SK-N-SH treated with all-trans-retinoic acid at 6 μM for 48 hours (cell line): Measurements from ENCODE around the gene MMD.
A peak's percentile ranks its signal among the peaks of the same experiment; 100 is the strongest.

ENCODE experiments used
- ATAC-seq: fragments of 200-7000 bp; cut with Tn5 transposase; 3 replicates; pipeline ENCODE4 v1.9.1; 2020; ENCODE audit warnings: mild to moderate bottlenecking, moderate library complexity
- ARNTL ChIP-seq: fragments of 450-650 bp; formaldehyde crosslinking; IDR thresholded peaks from 2 replicates; pipeline ENCODE4 v1.5.0; 2020; ENCODE audit warnings: low read depth, mild to moderate bottlenecking, moderate library complexity, borderline replicate concordance
- BACH2 ChIP-seq: fragments of 250-450 bp; sonication (Bioruptor Pico); IDR thresholded peaks from 2 replicates; pipeline ENCODE4 v1.9.0; 2021; ENCODE audit warnings: mild to moderate bottlenecking, borderline replicate concordance
- CSDC2 ChIP-seq: fragments of 250-450 bp; sonication (Bioruptor Pico); IDR thresholded peaks from 2 replicates; pipeline ENCODE4 v1.5.0; 2020; ENCODE audit warnings: mild to moderate bottlenecking, moderate library complexity
- ESRRG ChIP-seq: fragments of 250-450 bp; sonication (Bioruptor Pico); IDR thresholded peaks from 2 replicates; pipeline ENCODE4 v1.6.1; 2021; ENCODE audit warnings: mild to moderate bottlenecking
- GLIS3 ChIP-seq: fragments of 250-450 bp; sonication (Bioruptor Pico); IDR thresholded peaks from 2 replicates; pipeline ENCODE4 v1.5.0; 2020; ENCODE audit warnings: mild to moderate bottlenecking, moderate library complexity
- OSR1 ChIP-seq: fragments of 250-450 bp; sonication (Bioruptor Pico); IDR thresholded peaks from 2 replicates; pipeline ENCODE4 v1.8.0; 2022; ENCODE audit warnings: moderate library complexity, mild to moderate bottlenecking, inconsistent platforms
- PPARA ChIP-seq: fragments of 250-450 bp; sonication (Bioruptor Pico); IDR thresholded peaks from 2 replicates; pipeline ENCODE4 v1.5.0; 2020; ENCODE audit warnings: mild to moderate bottlenecking, borderline replicate concordance
- SNAI2 ChIP-seq: fragments of 250-450 bp; sonication (Bioruptor Pico); IDR thresholded peaks from 2 replicates; pipeline ENCODE4 v1.5.0; 2020; ENCODE audit warnings: mild to moderate bottlenecking, moderate library complexity
- TCF4 ChIP-seq: fragments of 250-450 bp; sonication (Bioruptor Pico); IDR thresholded peaks from 2 replicates; pipeline ENCODE4 v1.8.0; 2021; ENCODE audit warnings: mild to moderate bottlenecking, moderate library complexity, borderline replicate concordance
- TOX ChIP-seq: fragments of 250-450 bp; sonication (Bioruptor Pico); IDR thresholded peaks from 2 replicates; pipeline ENCODE4 v1.8.0; 2021; ENCODE audit warnings: mild to moderate bottlenecking, moderate library complexity, borderline replicate concordance
- ZFP3 ChIP-seq: fragments of 250-450 bp; sonication (Bioruptor Pico); IDR thresholded peaks from 2 replicates; pipeline ENCODE4 v1.5.0; 2020; ENCODE audit warnings: mild to moderate bottlenecking, moderate library complexity
- ZFP30 ChIP-seq: fragments of 450-650 bp; formaldehyde crosslinking; IDR thresholded peaks from 2 replicates; pipeline ENCODE4 v1.5.0; 2022; ENCODE audit warnings: mild to moderate bottlenecking, moderate library complexity
- ZNF8 ChIP-seq: fragments of 450-650 bp; formaldehyde crosslinking; IDR thresholded peaks from 2 replicates; pipeline ENCODE4 v1.5.0; 2020; ENCODE audit warnings: mild to moderate bottlenecking, moderate library complexity
- TF ChIP-seq, protein P1 (sequence below): fragments of 250-450 bp; sonication (Bioruptor Pico); IDR thresholded peaks from 2 replicates; pipeline ENCODE4 v1.8.0; 2020; ENCODE audit warnings: mild to moderate bottlenecking, moderate library complexity, borderline replicate concordance
- TF ChIP-seq, protein P2 (sequence below): fragments of 250-450 bp; sonication (Bioruptor Pico); IDR thresholded peaks from 2 replicates; pipeline ENCODE4 v1.8.0; 2021; ENCODE audit warnings: low read depth, mild to moderate bottlenecking, moderate library complexity, borderline replicate concordance
- TF ChIP-seq, protein P3 (sequence below): fragments of 250-450 bp; sonication (Bioruptor Pico); IDR thresholded peaks from 2 replicates; pipeline ENCODE4 v1.5.0; 2020; ENCODE audit warnings: mild to moderate bottlenecking, moderate library complexity
- TF ChIP-seq, protein P4 (sequence below): fragments of 250-450 bp; sonication (Bioruptor Pico); IDR thresholded peaks from 2 replicates; pipeline ENCODE4 v1.5.1; 2021; ENCODE audit warnings: mild to moderate bottlenecking, moderate library complexity
- TF ChIP-seq, protein P5 (sequence below): fragments of 250-450 bp; sonication (Bioruptor Pico); IDR thresholded peaks from 2 replicates; pipeline ENCODE4 v1.5.1; 2020; ENCODE audit warnings: low read depth, mild to moderate bottlenecking, moderate library complexity

Gene MMD

DNA sequence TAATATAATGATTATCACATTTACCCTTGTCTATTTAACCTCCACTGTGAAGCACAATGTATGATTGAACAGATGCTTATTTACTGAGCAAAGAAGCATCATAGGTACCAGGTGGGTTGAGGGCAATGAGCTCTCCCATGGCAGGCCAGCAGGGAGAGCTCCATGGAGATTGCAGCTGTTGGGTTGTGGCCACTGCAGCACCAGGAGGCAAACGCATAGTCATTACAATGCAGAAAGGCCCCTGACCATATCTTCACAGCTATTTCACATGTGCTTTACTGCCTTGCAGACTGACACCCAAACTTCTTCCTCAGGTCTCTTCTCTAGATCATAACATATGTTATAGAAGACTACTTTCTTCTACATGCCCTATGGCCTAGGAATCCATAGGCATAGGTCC is 75.0 kb downstream of the MMD start (continued):
- TF ChIP-seq ZNF8: no peak
- no peak for TF ChIP-seq CSDC2 (CRISPR knock-in tag)
- TF ChIP-seq OSR1 (CRISPR knock-in tag): no peak
- TF ChIP-seq ESRRG (CRISPR knock-in tag): no peak
- TF ChIP-seq, protein P1, sequence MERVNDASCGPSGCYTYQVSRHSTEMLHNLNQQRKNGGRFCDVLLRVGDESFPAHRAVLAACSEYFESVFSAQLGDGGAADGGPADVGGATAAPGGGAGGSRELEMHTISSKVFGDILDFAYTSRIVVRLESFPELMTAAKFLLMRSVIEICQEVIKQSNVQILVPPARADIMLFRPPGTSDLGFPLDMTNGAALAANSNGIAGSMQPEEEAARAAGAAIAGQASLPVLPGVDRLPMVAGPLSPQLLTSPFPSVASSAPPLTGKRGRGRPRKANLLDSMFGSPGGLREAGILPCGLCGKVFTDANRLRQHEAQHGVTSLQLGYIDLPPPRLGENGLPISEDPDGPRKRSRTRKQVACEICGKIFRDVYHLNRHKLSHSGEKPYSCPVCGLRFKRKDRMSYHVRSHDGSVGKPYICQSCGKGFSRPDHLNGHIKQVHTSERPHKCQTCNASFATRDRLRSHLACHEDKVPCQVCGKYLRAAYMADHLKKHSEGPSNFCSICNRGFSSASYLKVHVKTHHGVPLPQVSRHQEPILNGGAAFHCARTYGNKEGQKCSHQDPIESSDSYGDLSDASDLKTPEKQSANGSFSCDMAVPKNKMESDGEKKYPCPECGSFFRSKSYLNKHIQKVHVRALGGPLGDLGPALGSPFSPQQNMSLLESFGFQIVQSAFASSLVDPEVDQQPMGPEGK (CRISPR knock-in tag): no peak
- no peak for TF ChIP-seq ZFP30 (CRISPR knock-in tag)
- TF ChIP-seq TOX (CRISPR knock-in tag): no peak
- TF ChIP-seq ARNTL (CRISPR knock-in tag): no peak

DNA sequence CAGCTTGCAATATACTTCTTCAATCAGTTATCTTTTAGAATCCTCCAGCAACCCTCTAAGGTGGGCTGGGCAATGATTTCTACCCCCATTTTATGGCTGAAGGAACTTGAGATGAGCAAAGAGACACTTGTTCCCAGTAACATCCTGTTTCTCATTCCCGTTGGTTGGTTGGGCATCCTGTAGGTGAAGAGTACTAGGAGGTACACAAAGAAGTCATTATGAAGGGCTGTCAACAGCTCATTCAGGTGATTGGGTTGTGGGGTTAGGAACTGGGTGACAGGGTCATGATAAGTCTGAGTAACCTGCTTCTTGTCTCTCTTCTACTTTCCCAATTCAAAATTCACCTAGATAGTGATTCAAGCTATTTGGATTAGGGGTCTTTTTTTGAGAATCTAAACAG is 76.5 kb downstream of the MMD start:
- no peak for TF ChIP-seq BACH2 (CRISPR knock-in tag)
- no peak for TF ChIP-seq ZFP3
- no peak for TF ChIP-seq CSDC2 (CRISPR knock-in tag)
- TF ChIP-seq TCF4 (CRISPR knock-in tag): no peak
- TF ChIP-seq ESRRG (CRISPR knock-in tag): no peak
- TF ChIP-seq, protein P2, sequence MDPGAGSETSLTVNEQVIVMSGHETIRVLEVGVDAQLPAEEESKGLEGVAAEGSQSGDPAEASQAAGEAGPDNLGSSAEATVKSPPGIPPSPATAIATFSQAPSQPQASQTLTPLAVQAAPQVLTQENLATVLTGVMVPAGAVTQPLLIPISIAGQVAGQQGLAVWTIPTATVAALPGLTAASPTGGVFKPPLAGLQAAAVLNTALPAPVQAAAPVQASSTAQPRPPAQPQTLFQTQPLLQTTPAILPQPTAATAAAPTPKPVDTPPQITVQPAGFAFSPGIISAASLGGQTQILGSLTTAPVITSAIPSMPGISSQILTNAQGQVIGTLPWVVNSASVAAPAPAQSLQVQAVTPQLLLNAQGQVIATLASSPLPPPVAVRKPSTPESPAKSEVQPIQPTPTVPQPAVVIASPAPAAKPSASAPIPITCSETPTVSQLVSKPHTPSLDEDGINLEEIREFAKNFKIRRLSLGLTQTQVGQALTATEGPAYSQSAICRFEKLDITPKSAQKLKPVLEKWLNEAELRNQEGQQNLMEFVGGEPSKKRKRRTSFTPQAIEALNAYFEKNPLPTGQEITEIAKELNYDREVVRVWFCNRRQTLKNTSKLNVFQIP: no peak
- ATAC-seq: no peak

DNA sequence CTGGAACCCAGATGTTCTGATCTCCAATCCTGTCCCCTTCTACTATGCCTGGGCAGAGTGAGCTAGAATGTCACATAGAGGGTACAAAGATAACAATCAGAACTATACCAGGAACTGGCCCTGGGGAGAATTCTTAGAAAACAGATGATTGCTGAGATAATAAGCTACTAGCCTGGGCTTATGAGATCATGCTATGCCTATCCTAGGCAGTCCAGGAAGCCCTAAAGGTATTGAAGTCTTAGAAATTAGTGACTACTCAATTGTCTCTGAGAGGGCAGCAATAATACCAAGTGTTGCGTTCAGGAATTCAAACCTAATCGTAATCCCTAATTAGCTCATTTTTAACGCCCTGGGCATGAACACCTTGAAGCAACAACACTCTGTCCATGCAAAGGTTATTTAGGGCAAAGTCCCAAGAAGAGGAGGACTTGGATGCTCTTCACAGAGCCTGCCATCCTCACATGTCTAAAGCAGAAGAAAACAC is 77.1 kb downstream of the MMD start:
- TF ChIP-seq, protein P1 (CRISPR knock-in tag): no peak
- TF ChIP-seq, protein P3, sequence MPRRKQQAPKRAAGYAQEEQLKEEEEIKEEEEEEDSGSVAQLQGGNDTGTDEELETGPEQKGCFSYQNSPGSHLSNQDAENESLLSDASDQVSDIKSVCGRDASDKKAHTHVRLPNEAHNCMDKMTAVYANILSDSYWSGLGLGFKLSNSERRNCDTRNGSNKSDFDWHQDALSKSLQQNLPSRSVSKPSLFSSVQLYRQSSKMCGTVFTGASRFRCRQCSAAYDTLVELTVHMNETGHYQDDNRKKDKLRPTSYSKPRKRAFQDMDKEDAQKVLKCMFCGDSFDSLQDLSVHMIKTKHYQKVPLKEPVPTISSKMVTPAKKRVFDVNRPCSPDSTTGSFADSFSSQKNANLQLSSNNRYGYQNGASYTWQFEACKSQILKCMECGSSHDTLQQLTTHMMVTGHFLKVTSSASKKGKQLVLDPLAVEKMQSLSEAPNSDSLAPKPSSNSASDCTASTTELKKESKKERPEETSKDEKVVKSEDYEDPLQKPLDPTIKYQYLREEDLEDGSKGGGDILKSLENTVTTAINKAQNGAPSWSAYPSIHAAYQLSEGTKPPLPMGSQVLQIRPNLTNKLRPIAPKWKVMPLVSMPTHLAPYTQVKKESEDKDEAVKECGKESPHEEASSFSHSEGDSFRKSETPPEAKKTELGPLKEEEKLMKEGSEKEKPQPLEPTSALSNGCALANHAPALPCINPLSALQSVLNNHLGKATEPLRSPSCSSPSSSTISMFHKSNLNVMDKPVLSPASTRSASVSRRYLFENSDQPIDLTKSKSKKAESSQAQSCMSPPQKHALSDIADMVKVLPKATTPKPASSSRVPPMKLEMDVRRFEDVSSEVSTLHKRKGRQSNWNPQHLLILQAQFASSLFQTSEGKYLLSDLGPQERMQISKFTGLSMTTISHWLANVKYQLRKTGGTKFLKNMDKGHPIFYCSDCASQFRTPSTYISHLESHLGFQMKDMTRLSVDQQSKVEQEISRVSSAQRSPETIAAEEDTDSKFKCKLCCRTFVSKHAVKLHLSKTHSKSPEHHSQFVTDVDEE (CRISPR knock-in tag): peak; percentile 49; the same call in 1 of the 2 replicates
- TF ChIP-seq TCF4 (CRISPR knock-in tag) (peak; percentile 56; the same call in 1 of the 2 replicates), PPARA (CRISPR knock-in tag) (0 out of 2 replicates have a peak, but pooled peaks have one; percentile 54), ESRRG (CRISPR knock-in tag) (no peak)
- TF ChIP-seq, protein P4, sequence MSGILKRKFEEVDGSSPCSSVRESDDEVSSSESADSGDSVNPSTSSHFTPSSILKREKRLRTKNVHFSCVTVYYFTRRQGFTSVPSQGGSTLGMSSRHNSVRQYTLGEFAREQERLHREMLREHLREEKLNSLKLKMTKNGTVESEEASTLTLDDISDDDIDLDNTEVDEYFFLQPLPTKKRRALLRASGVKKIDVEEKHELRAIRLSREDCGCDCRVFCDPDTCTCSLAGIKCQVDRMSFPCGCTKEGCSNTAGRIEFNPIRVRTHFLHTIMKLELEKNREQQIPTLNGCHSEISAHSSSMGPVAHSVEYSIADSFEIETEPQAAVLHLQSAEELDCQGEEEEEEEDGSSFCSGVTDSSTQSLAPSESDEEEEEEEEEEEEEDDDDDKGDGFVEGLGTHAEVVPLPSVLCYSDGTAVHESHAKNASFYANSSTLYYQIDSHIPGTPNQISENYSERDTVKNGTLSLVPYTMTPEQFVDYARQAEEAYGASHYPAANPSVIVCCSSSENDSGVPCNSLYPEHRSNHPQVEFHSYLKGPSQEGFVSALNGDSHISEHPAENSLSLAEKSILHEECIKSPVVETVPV (CRISPR knock-in tag): no peak
- ATAC-seq: no peak

DNA sequence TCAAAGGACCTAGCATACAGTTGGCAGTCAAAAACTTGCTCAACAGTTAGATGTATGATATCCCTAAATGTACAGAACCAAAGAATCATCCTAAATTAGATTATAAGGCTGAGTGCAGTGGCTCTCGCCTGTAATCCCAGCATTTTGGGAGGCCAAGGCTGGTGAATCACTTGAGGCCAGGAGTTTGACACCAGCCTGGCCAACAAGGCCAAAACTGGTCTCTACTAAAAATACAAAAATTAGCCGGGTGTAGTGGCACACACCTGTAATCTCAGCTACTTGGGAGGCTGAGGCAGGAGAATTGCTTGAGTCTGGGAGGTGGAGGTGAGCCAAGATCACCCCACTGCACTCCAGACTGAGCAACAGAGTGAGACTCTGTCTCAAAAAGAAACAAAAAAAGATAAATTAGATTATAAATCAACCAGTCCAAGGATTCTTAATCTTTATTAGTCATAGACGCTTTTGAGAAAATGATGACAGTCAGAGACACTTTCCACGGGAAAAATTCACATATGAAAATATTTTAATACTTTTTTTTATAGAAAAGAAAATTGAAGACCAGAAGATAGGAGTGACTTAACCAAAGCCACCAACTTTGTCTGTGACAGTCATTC is 77.6 kb downstream of the MMD start:
- no peak for ATAC-seq
- TF ChIP-seq TOX (CRISPR knock-in tag) (no peak), ESRRG (CRISPR knock-in tag) (no peak), GLIS3 (CRISPR knock-in tag) (no peak), OSR1 (CRISPR knock-in tag) (no peak), CSDC2 (CRISPR knock-in tag) (no peak), SNAI2 (no peak), TCF4 (CRISPR knock-in tag) (no peak)
- TF ChIP-seq, protein P5, sequence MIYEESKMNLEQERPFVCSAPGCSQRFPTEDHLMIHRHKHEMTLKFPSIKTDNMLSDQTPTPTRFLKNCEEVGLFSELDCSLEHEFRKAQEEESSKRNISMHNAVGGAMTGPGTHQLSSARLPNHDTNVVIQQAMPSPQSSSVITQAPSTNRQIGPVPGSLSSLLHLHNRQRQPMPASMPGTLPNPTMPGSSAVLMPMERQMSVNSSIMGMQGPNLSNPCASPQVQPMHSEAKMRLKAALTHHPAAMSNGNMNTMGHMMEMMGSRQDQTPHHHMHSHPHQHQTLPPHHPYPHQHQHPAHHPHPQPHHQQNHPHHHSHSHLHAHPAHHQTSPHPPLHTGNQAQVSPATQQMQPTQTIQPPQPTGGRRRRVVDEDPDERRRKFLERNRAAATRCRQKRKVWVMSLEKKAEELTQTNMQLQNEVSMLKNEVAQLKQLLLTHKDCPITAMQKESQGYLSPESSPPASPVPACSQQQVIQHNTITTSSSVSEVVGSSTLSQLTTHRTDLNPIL (CRISPR knock-in tag): no peak
- TF ChIP-seq, protein P3 (CRISPR knock-in tag): no peak
- TF ChIP-seq, protein P2: no peak
